ENCODE results near the gene GLI1.
A peak's percentile ranks its signal among the peaks of the same experiment; 100 is the strongest.

GLI1 gene

GRCh38 chr12:57520053-57520818 lies 60.7 kb downstream of the GLI1 start, which contains the start of gene DDIT3:
Gene DDIT3, minus strand, starts transcription at chr12:57520514. Its CDS starts 3,108 bp downstream, at chr12:57517406.
- Histone ChIP-seq H3K4me1 (peaks cover 39% of the 10 kb centered on the region), H3K27ac (peak within 1 kb of the TSS; percentile 99), H3K4me2 (ENCODE audit: low read length) (peak within 1 kb of the TSS; percentile 81), H3K9me3 (ENCODE audit: control insufficient read depth, low read length) (no peaks in the 10 kb centered on the region), H3K9ac (peak within 1 kb of the TSS; percentile 98), H3K27me3 (ENCODE audit: control insufficient read depth, insufficient read depth, low read length) (no peaks in the 10 kb centered on the region), H3K79me2 (peaks cover 23% of the 10 kb centered on the region), H3K4me3 (ENCODE audit: low read depth, low read length) (peak within 1 kb of the TSS; percentile 93), H3K36me3 (ENCODE audit: control insufficient read depth, insufficient read depth, low read length) (no peaks in the 10 kb centered on the region), H2AFZ (peak within 1 kb of the TSS; percentile 91)
- TF ChIP-seq CTCF (IDR thresholded peaks at IDR 0.05) = no peak

- H3K9ac ChIP-seq = no peak overlapping the region
- no peak for TF ChIP-seq CTCF (IDR thresholded peaks at IDR 0.05)
- peaks cover 39% of the 10 kb centered on the region for H3K4me1 ChIP-seq
- no peaks in the 10 kb centered on the region for H3K36me3 ChIP-seq (ENCODE audit: control insufficient read depth, insufficient read depth, low read length)
- H2AFZ ChIP-seq = peak overlapping the region; percentile 91
- peak overlapping the region; percentile 99 for H3K27ac ChIP-seq
- peak overlapping the region; percentile 52 for H3K4me3 ChIP-seq (ENCODE audit: low read depth, low read length)
- H3K9me3 ChIP-seq (ENCODE audit: control insufficient read depth, low read length) = no peaks in the 10 kb centered on the region
- H3K4me2 ChIP-seq (ENCODE audit: low read length) = peak overlapping the region; percentile 57
- H3K27me3 ChIP-seq (ENCODE audit: control insufficient read depth, insufficient read depth, low read length) = no peaks in the 10 kb centered on the region
- H3K79me2 ChIP-seq = peaks cover 23% of the 10 kb centered on the region
Measured at GRCh38 chr12:57521525-57522010, 62.0 kb downstream of the GLI1 start.
